ENCODE results near the gene MCHR2.
A peak's percentile ranks its signal among the peaks of the same experiment; 100 is the strongest.
"Not testable (repeated sequence)": the region's sequence is repeated elsewhere in the genome, so short reads cannot be mapped to it uniquely, and the experiment has no call there.

MCHR2 gene

DNA sequence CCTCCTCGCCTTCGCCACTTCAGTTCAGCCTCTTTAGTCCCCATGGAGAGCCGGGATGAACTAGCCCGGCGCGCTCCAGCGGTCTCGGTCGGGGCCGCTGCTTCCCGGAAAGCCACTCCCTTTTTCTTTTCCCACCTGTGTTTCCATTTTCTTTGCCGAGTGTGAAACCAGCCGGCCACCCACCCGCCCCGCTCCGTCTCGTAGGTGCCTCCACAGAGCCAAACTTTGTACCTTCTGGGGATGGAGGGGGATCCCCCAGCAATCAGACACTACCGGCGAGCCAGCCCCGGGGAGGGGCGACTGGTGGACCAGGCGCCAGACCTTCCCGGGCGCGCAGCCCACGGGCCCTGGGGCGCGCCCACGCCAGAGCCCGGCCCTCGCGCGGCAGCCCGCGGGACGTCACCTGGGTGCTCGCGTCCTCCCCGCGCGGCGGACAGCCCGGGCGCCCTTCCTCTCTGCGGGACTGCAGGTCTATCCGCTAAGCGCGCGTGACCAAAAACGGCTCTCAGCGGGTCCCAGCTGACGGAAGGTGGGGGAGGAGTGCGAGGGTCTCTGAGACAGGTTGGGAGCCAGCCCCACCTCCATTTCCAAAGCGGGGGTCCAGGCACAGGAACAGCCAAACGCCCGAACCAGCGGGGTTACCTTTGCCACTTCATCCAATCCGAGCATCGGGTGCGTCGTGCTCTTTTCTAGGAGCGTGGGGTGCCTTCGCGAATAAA, at the start of gene MCHR2:
Gene MCHR2, minus strand, starts transcription at position 691 of the 719 bp plus-strand sequence. CDS start 38,076 bp downstream, outside the sequence.
- DNase-seq, result no peak

DNA sequence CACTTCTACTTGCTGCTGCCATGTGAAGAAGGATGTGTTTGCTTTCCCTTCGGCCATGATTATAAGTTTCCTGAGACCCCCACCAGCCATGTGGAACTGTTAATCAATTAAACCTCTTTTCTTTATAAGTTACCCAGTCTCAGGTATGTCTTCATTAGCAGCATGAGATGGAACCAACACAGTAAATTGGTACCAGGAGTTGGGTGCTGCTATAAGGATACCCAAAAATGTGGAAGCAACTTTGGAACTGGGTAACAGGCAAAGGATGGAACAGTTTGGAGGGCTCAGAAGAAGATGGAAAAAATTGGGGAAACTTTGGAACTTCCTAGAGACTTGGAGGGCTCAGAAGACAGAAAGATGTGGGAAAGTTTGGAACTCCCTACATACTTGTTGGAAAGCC, 44.5 kb upstream of the MCHR2 start:
- DNase-seq, result not testable (repeated sequence)

DNA sequence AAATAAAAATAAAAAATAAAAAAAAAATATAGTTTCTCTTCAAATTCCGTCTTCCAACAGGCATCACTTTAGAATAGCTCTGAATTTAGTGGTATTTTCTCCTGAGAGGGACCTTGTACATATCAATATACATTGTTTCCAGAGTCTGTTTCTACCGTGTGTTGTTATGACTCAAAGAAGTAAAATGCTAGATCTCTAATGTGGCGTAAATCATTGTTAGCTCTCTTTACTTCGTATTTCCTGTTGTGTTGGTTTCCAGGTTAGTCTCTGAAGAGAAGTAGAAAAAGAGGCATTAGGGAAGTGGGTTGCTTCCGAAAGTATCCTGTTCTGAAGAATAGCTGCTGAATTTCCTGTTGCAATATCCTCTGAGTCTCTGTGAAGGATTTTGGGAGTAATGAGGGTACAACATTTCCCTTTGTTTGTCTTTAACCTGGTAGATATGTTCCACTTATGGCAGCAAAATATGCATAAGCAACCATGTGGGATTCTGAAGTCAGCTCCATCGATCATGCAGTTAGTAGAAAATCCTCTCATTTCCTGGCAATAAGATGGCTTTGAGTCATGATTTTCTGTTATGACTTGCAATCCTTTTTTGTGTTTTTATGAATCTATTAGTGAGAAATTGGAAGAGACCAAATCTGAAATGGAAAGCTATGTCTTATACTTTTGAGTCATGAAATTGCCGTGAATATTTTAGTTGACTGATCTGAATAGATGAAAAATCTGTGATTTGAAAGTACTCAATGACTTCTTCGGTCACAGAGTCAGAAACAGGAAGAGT, 42.0 kb upstream of the MCHR2 start:
- no peak for DNase-seq

- DNase-seq, result no peak
These were observed 29.8 kb upstream of the MCHR2 start for GRCh38 chr6:100023798-100024197.

GRCh38 chr6:100022847-100023246, 28.8 kb upstream of the MCHR2 start:
- DNase-seq, result no peak

DNA sequence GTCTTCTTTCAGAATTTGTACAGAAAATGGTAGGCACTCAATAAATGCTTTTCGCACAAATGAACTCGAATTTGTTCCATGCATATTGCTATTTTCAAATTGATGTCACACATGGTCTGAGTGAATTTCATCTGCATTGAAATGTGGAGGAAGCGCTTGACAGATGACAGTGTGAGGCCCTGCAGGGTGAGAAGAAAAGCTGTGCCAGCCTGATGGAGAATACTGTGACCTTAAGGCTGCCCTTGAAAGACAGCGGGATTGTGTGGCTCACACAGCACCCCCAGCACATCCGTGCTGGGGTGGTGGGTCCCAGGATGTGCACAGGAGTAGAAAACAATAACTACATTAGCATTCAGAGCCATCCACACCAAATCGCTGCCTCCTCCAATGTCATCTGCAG, 14.8 kb upstream of the MCHR2 start:
- no peak for DNase-seq

- DNase-seq, result peak; percentile 44
These were observed 7.9 kb upstream of the MCHR2 start for GRCh38 chr6:100001915-100002388.

DNA sequence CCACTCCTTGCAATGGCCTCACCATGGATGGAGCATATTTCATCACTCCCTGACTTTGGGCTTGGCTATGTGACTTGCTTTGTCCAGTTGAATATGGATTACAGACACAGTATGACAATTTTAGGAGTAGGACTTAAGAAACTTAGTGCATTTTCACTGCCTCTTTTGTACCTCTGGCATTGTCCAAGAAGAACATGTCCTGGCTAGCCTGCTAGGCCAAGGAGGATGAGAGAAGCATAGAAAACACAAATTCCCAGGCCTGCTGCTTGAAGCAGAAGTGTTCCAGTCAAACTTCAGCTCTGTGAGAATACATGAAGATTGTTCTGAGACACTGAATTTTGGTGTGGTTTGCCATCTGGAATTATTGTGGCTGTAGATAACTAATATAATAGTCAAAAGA, 3.1 kb upstream of the MCHR2 start:
- no peak for DNase-seq

- no peak for DNase-seq
These were observed 1.9 kb upstream of the MCHR2 start for GRCh38 chr6:99995916-99996315.

GRCh38 chr6:99993146-99993532, 884 bp downstream of the MCHR2 start:
- DNase-seq, result no peak

GRCh38 chr6:99991955-99992354, 2.1 kb downstream of the MCHR2 start:
- DNase-seq, result no peak

DNA sequence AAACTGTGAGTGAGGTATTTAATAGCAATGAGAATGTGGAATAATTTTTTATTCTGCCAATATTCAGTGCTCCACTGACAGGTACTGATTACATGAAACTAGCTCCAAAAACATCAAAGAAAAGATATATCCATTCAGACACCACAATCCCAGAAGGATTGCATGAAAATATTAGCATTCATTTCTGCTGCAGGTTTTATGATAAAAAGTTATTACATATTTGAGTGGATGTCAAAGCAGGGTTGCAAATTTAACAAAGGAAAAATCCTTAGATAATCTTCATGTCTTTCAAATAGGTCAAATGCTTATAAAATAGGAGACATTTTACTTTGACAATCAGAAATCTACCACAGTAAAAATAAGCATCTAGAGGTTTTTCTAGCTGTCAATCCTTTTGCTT, 13.3 kb downstream of the MCHR2 start:
- no peak for DNase-seq

GRCh38 chr6:99979953-99980352, 14.1 kb downstream of the MCHR2 start:
- DNase-seq, result no peak

GRCh38 chr6:99967052-99967451, 27.0 kb downstream of the MCHR2 start:
- DNase-seq, result no peak

- DNase-seq, result no peak
These were observed 34.0 kb downstream of the MCHR2 start for GRCh38 chr6:99960027-99960426.

DNA sequence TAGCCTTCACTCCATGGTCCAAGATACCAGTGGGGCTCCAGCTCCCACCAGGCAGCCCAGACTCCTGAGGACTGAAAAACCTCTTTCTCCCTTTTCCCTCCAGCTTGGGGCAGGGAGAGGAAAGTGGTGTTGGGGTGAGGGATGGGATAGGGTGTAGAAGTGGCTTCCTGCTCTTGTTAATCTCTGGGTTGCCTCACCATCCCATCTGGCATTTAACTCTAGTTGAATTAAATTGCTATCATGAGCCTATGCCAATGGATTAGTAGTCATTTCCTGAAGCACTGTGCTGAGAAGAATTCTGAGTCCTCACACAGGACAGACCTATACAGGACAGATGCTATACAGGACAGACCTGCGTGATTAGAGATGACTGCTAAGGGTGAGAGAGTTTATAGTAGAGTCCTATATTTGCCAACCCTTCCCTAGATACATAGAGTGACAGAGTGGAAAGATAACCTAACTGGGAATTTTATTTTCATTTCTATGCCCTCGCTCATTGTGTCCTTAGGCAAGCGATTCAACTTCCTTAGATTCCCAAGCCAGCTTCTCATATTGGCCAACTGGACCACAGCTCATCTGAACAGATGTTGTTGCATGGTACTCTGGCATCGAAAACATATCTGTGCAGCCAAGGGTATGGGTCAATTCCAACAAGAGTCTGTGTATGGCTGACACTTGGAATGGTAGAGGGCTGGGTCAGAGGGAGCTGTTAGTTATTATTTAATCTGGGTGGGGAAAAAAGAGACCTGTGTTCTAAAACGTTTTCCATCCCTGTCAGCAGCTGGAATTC, 42.8 kb downstream of the MCHR2 start:
- no peak for DNase-seq

DNA sequence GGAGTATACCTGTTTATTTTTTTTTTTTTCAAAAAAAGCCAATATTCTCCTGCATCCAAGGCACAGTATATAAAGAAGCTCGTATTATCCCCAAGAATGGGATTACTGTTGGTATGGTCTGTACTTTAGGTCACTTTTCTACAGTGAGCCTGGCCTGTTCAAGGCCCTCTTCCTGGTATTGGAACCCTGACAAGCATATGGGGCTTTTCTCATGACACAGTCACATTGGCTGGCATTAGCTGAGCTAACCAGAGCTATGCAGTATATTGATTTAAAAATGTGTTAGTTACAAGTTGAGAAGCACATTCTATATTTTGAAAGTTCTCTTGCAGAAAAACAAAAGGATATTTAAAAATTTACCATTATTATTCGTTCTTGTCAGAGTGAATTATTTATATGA, 48.0 kb downstream of the MCHR2 start:
- no peak for DNase-seq

DNA sequence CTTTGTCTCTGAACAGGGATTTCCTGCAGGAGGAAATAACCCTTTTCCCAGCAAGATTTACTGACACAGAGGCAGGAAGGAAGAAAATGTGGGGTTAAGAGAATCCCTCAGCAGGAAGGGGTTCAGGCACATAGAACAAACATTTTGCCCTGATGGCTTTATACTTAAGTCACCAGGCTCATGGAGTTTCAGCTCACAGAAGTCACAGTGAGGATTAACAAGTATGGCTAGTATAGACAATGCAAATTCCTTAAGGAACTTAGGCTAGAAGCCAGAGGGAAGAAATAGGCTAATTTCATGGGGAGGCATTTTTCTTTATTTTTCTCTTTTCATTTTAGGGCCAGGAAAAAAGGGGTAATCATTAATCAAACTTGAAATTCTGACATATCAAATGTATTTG, 50.2 kb downstream of the MCHR2 start:
- no peak for DNase-seq

GRCh38 chr6:99940582-99940981, 53.4 kb downstream of the MCHR2 start:
- DNase-seq, result no peak

DNA sequence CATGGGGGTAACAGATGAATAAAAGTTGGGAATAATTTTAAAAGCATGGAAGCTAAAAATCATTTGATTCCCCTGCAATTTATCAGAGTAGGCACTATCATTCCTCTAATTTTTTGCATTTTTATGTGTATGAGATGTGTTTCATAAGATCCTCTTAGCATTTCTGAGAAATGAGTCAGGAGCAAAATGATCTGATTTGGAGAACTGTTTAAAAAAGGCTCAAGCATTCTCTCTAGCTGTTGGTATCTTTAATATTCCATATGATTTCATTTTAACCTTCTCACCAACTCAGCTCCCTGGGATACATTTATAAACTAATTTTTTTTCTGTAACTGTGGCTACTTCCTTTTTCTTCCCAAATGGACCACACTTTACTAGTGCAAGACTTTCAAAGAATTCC, 60.9 kb downstream of the MCHR2 start:
- DNase-seq, result no peak

- DNase-seq, result no peak
These were observed 81.4 kb downstream of the MCHR2 start for GRCh38 chr6:99912657-99913056.

DNA sequence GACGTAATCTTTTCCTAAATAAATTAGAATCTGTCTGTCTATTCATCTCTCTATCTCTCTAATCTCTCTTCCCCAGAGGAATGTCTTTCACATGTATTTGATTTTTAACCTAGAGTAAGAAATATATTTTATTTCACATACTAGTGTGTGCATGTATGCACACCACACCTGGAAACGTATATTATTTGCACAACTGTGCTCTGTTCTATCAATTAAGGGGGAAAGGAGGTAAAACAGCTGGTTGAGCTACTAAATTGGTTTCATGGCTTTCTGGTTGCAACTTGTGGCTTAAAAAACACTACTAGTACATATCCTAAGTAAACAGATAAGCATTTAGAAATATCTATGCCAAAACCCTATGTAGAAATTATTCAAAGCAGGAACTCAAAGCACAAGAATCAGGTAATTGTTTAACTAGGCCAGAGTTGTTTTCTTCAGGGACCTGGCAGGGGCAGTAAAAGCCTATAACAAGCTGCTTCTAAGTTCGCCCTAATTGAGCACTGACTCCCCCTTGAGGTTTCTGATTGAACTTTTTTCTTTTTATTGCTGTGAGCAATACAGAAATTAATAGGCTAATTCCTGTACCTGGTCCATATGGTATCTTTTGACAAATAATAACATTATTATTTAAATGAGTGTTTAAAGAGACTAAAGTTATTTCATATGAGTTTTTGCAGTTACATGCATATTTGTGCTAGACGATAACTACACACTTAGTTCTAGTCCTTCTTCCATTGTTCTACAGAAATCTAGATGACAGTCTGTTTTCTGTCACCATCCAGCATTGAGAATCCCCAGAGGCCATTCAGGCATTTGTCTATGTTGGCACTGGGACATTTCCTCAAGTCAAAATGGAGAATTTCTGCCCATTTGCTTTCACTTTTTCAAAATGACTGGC, 88.6 kb downstream of the MCHR2 start:
- DNase-seq, result peak; percentile 16
